HG02798 (cell line): ENCODE results near the gene DTX2.
"Not testable (repeated sequence)": the region's sequence is repeated elsewhere in the genome, so short reads cannot be mapped to it uniquely, and the experiment has no call there.

Experiments used
- ATAC-seq: cut with Tn5 transposase; IDR thresholded peaks from one replicate; pipeline ENCODE4 v1.9.1; 2021; ENCODE audit warnings: mild to moderate bottlenecking; ENCODE audit not compliant: unreplicated experiment, poor library complexity

The DTX2 gene

DNA sequence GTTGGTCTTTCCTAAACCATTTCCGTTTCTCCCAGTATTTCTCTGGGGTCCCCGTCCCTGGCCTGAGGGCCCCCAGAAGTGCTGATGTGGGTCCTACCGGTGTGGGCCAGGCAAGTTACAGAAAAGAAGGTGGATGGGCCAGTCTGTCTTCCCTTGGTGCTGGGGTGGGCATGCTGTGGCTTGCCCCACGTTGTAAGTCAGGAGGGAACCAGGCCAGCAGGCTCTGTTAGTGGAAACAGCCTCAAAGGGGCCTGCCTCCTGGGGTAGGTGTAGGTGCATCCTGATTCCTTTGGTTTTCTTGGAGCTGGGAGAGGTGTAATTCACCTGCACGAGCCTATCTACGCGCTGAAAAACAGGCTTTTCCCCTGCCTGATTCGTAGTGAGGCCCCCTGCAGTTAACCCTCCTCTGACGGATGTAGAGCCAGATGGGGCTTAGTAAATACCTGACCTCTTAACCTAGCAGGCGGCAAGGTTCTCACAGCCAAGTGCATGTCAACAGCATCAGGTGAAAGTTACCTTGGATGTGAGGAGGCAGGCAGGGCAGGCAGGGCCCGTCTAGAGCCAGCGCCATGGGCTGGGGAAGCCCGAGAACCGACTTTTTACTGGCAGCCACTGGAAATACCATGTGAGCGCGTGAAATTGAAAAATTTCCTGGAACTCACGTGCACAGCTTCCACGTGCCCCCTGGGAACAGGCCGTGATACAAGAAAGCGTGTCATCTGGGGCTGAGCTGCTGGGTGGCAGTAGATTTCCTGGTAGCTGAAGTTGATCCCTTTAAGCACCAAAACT, 24.5 kb downstream of the DTX2 start:
- peak; percentile 6 for ATAC-seq

DNA sequence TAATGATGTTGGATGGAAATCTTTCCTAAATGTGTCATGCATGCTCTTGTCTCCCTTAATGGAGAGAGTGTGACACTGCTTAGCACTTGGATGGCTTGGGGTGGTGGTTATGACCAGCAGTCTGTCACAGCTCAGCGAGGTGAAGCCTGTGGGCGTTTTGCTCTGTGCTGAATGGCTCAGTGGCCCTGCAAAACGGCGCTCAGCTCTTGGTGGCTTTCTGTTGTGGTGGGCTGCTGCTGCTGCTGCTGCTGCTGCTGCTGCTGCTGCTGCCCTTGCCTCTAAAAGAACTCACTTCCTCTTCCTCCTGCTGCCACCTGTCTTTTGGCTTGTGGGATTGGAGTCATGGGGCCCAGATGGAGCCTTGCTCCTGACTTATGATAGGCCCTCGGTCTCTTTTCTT, 25.1 kb downstream of the DTX2 start:
- peak; percentile 99 for ATAC-seq

DNA sequence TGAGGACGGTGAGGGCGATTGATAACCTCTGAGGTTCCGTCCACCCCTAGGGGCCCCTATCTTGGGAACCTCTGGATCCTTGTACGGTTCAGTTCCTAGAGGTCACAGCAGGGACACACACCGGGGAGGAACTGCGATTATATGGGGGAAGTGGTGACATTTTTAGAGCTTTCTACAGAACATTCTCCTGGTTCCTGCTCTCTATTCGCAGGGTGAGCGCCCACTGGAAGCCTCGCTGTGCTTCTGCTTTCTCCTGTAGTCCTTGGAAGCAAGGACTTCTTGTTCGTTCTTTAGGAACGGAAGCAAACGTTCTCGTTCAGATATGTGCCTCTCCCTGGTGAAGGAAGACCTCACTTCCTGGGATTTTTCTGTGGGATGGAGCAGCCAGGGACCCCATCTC, 26.5 kb downstream of the DTX2 start:
- not testable (repeated sequence) for ATAC-seq

DNA sequence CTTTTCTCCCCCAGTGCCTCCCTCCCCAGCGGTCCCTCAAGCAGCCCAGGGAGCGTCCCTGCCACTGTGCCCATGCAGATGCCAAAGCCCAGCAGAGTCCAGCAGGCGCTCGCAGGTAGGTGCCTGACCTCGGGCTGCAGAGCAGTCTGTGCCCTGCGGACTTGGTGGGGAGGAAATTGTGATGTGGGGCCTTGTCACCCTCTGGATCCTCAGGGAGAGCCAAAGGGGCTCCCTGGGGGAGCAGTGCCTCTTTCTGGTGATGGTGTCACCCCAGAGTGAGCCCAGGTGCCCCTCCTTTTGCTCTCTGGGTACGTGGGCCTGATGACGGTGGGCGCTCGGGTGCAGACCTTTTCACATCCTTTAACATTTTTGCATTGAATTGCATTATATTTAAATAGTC, 30.6 kb downstream of the DTX2 start:
- not testable (repeated sequence) for ATAC-seq

DNA sequence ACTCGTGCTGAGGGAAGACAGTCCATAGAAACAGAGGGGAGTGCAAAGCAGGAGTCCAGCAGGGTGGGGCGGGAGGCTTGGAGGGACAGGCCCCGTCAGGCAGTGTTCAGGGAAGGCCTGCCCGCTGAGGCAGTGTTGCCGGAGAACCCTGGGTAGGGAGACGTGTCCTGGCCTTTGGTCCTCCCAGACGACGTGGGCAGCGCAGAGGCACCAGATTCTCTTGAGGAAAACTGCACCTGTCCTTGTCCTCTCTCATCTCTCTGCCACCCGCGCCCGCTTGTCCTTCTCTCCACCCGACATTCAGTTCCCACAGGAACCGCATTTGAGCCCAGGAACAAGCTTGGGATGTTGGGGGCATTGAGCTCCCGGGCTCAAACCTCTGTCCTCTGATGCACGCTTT, 34.2 kb downstream of the DTX2 start:
- ATAC-seq = not testable (repeated sequence)

DNA sequence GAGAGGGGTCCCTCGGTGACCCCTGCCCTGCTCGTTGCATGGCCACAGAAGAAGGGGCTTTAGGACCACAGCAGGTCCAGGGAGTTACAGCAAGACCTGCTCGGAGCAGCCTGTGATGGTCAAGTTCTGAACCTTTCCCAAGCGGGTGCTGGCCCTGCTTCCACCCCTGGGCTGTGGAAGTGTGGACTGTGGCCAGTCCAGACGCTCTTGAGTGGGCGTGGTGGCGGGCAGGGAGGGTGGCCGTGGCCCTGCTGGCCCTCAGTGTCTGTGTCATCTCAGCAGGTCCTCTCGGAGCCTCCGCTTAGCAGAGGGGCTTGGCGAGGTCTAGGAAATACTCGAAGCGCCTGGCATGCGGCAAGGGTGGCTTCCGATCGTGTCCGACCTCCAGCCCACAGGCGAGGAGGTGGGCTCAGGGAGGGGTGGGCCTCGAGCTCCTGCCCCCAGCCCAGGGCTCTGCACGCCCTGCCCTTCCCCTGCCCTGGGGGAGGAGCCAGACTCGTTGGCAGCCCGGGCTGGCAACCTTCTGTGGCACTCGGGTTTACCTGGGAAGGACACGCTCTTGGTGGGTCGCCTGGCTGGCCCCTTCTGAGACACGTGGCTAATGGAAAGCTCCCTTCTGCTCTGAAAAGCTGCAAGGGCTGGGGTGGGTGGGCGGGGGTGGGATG, 36.5 kb downstream of the DTX2 start:
- ATAC-seq = not testable (repeated sequence)

DNA sequence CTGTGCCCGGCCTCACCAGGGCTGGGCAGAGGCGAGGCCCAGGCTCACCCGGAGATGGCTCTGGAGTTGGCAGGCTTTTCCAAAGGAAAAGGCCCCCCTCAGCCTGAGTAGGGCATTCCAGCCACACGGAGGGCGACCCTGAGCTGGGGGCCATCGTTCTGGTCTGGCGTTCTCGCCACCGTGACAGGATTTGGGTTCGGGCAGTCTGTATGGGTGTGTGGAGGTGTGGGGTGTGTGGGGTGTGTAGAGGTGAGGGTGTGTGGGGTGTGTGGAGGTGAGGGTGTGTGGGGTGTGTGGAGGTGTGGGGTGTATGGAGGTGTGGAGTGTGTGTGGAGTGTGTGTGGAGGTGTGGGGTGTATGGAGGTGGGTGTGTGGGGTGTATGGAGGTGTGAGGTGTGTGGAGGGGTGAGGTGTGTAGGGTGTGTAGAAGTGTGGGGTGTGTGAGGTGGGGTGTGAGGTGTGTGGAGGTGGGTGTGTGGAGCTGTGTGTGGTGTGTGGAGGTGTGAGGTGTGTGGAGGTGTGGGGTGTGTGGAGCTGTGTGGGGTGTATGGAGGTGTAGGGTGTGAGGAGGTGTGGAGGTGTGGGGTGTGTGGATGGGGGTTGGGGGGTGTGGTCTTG, 37.2 kb downstream of the DTX2 start:
- not testable (repeated sequence) for ATAC-seq

DNA sequence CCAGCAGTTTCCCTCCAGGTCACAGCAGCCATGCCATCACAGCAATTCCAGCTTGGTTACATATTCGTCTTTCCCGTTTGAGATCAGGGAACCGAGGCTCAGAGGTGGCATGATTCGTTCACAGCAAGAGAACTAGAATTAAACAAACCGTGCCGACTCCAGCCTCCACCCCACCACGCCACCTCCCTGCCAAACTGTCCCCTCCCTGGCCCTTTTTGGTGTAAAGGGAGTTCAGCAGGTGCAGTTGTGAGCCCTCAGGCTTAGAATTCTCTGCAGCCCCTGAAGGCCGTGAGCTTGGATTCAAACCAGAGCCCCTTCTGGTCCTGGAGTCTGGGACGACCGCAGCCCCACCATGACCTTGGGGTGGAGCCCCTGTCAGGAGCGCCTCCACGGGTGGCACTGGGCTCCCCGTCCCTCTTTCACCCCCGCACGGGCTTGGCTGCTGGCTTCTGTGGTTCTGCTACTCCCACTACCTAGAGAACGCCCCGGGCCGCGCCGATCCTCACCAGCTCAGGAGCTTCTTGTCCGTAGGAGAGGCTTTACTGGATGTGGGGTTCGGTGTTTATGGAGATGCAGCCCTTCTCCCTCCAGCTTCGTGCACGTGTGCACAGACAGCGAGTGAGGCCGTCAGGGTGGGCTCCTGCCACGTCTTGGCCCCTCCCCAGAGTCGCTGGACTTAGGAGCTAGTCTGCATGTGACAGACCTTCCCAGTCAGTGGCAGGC, 37.9 kb downstream of the DTX2 start:
- ATAC-seq = not testable (repeated sequence)

DNA sequence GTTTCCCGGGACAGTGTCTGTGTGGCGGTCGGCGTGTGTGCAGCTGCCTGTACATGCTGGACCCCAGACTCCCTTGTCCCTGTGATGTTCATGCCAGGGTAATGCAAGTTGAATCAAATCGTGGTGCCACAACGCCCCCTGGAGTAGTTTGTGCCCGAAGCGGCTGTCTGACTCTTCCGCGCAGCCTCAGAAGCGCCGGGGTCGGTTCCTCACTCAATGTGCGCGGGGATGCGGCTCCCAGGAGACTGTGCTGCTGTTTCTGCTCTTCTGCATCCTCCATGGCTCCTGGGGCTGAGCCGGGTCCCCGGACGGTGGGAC, 38.4 kb downstream of the DTX2 start:
- ATAC-seq = not testable (repeated sequence)

DNA sequence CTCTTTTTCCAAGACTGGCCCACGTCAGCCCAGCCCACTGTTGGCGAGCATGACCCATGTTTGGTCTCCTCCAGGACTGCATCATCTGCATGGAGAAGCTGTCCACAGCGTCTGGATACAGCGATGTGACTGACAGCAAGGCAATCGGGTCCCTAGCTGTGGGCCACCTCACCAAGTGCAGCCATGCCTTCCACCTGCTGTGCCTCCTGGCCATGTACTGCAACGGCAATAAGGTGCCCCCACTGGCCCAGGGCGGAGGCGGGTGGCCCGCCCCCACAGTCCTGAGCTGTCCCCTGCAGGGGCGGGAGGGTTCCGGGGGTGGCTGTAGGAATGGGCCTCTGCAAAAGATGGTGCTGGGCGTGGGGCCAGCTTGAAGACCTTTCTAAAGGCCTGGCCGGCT, 40.7 kb downstream of the DTX2 start:
- ATAC-seq = not testable (repeated sequence)

DNA sequence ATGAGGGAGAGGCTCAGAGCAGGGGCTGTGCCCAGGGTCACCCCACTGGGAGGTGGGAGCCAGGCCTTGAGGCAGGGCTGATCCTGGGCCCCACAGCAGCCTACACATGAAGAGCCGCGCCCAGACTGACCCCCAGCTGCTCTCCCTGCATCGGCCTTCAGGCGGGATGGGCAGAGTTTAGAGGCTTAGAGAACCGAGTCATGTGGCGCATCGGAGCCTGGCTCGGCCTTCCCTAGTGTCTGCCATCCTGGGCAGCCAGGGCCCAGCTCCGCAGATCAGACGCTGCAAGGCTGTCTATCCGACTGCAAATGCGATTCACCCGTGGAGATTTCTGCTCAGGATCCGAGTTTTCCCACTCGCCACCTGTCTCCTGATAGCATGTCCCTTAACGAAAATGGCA, 41.3 kb downstream of the DTX2 start:
- not testable (repeated sequence) for ATAC-seq

DNA sequence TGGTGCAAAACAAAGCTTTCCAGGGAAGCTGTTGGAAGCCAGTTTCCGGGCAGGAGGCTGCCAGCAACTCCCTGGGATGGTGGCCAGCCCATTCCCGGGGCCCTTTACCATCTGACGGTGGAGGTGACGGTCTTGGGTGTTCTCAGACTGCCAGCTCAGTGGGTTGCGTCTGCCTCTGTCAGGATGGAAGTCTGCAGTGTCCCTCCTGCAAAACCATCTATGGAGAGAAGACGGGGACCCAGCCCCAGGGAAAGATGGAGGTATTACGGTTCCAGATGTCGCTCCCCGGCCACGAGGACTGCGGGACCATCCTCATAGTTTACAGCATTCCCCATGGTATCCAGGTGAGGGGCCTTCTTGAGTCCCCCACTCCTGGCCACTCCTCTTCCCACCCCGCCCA, 41.7 kb downstream of the DTX2 start:
- not testable (repeated sequence) for ATAC-seq

DNA sequence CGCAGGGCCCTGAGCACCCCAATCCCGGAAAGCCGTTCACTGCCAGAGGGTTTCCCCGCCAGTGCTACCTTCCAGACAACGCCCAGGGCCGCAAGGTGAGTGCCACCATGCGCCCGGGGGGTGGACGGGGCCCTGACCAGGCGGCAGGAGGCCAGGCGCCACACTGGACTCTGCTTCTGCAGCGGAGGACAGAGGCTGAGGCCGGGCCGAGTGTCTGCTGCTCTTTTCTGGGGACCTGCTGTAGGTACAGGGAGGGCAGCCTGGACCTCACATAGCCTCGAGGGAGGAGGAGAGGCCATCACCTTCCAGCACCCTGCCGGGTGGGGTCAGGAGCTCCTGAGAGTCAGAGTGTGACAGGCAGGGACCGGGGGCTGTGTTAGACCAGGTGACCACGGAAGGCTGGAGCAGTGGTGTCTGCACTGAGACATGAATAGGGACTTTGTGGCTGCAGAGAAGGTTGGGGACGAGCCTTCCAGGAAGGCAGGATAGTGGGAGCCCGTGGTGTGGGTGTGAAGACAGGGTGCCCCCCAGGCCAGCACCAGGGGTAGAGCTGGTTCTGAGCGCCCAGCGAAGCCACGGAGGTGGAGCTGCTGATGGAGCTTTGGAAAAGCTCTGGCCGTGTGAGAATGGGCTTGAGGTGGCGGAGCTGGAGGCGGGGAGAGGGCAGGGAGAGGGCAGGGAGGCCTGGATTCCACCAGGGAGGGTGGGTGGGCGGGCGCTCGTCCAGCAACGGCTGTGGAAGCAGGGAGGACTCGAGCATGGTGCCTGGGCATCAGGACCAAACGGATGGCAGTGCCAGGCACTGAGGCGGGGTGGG, 43.0 kb downstream of the DTX2 start:
- ATAC-seq = not testable (repeated sequence)

DNA sequence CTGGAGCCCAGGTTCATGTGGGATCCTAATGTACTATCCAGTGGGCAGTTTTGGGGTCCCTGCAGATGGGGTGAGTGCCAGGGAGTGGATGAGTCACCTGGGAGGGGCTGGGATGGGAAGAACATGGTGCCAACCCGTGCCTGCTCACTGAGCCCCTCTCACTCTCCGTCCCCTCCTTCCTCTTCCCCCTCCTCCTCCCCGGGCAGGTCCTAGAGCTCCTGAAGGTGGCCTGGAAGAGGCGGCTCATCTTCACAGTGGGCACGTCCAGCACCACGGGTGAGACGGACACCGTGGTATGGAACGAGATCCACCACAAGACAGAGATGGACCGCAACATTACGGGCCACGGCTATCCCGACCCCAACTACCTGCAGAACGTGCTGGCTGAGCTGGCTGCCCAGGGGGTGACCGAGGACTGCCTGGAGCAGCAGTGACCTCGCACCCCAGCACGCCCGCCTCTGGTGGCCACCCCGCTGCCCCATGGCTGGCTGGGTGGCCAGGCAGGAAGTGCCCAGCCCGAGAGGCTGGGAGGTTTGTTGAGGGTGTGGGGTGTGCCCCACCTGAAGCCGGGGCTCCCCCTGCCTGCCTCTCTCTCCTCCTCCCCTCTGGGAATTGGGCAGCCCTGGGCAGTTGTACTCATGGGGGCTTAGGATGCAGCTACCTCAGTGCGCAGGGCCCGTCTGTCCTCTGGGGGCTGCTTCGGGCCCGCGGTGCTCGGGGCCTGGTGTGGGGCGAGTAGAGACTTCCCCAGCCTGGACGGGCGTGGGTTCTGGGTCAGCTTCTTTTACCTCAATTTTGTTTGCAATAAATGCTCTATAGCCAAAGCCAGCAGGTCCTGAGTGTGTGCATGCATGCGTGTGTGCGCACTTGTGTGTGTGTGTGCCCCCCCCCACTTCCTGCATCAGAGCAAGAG, 43.9 kb downstream of the DTX2 start:
- no peak for ATAC-seq

DNA sequence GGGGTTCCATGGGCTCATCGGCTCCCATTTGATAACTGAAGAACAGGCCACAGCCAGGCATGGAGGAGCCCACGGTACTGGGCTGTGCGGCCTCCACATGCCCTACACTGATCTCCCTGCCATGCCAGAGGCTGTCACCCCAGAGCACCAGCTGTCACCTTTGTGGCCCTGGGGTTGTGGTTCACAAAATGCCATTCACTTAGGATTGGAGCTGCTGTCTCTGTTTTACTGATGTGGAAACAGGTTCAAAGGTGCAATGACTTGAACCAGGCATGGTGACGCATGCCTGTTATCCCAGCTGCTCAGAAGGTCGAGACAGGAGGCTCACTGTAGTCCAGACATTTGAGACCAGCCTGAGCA, 44.6 kb downstream of the DTX2 start:
- ATAC-seq = no peak

DNA sequence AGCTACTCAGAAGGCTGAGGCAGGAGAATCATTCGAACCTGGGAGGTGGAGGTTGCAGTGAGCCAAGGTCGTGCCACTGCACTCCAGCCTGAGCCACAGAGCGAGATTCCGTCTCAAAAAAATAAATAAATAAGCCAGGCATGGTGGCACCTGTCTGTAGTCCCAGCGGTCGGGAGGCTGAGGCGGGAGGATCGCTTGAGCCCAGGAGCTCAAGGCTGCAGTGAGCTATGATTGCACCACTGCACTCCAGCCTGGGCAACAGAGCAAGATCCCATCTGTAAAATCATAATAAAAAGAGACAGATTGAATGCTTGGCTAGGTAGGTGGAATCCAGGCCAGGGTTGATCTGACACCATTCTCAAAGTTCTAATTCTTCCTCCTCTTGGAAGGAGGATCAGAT, 45.1 kb downstream of the DTX2 start:
- not testable (repeated sequence) for ATAC-seq

DNA sequence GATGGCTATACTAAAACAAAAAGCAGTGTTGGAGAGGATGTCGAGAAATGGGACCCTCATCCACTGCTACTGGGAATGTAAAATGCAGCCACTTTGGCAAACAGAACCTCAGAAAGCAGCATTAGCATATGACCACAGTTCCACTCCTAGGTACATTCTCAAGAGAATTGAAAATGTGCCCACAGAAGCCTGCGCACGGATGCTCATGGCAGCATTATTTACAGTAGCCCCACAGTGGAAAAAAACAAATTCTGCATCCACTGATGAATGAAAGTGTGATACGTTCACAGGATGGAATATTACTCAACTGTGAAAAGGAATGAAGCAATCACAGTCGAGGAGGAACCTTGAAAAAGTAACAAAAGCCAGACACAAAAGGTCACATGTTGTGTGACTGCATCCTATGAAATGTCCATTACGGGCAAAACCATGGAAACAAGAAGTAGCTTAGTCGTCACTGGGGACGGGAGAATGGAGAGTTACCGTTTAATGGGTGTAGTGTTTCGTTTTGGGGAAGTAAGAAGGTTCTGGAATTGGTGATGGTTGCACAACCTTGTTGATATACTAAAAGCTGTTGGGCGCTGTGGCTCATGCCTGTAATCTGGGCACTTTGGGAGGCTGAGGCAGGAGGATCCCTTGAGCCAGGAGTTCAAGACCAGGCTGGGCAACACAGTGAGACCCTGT, 46.4 kb downstream of the DTX2 start:
- ATAC-seq = no peak
